ENCODE measurements around the gene D2HGDH.
A peak's percentile ranks its signal among the peaks of the same experiment; 100 is the strongest.
"Not testable (repeated sequence)": the region's sequence is repeated elsewhere in the genome, so short reads cannot be mapped to it uniquely, and the experiment has no call there.

D2HGDH gene

DNA sequence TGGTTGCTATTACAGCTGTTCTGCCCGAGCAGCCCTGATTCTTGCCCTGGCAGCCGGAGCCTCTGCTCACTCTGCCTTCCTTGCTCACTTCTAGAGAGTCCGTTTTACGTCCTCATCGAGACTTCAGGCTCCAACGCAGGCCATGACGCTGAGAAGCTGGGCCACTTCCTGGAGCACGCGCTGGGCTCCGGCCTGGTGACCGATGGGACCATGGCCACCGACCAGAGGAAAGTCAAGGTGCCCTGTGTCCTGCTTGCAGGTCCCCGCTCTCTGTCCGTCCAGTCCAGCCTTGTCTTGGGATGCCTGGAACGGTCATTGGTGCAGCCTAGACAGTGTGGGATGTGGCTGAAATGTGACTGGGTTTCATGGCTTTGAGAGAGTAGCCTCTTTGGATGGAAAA lies 16.7 kb downstream of the D2HGDH start:
- DNase-seq, result no peak

DNA sequence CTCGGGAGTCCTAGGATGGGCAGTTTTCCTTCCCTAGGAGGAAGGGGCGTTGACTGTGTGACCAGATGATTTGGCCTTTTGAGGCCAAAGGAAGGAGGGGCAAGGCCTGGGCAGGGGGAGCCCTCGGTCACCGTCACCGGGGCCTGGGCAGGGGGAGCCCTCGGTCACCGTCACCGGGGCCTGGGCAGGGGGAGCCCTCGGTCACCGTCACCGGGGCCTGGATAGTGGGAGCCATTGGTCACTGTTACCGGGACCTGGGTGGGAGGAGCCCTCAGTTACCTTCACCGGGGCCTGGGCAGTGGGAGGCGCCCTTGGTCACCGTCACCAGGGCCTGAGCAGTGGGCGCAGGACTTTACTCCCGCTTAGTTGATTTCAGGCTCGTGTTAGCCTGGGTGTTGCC lies 17.3 kb downstream of the D2HGDH start:
- DNase-seq, result no peak

DNA sequence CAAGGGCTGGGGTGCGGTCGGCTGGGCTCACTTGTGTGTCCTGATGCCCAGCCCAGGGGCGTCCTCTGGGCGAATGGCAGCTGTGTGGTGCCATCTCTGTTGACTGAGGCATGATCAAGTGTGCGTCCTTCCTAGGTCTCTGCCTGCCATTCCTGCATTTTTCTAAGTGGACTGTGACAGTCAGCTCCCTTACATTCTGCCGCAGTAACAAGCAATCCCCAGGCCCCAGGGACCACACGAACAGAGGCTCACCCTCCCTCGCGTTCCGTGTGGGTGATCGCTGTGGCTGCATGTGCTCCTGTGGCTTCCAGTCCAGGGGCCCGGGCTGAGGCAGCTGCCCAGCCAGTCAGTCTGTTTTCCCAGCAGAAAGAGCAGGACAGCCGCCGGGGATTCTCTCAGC lies 17.8 kb downstream of the D2HGDH start:
- no peak for DNase-seq

GRCh38 chr2:241752689-241753276 lies 18.4 kb downstream of the D2HGDH start:
- DNase-seq, result no peak

DNA sequence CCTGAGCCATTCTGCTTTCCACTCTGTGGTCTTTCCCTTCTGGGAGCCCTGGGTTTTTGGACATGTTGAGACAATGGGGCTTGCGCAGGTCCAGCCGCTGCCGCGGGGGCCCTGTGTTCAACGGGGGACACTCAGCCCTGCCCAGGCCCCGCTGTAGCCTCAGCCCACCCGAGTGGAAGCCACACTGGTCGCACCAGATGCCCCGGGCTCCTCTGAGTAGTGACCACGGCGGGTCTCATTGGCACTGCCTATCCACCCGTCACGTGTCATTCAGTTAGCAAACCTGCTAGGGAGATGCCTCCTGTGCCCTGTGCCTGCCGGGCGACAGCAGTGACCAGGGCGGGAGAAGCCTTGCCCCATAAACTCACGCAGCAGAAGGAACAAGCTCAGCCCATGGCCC lies 19.1 kb downstream of the D2HGDH start:
- DNase-seq, result no peak

DNA sequence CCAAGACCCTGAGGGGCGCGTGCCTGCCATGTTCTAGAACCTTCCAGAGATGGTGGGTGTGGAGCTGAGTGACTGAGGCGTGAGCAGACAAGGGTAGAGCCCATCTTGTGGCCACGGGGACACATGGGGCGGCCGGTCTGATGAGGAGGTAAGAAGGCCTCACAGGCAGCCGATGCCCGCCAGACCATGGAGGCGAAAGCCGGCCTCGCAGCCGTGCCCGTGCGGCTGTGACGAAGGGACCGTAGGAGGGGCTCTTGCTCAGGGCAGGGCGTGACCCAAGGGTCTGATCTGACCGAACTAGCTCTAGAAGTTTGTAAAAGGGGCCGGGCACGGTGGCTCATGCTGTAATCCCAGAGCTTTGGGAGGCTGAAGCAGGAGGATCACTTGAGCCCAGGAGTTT lies 19.6 kb downstream of the D2HGDH start:
- DNase-seq, result no peak

DNA sequence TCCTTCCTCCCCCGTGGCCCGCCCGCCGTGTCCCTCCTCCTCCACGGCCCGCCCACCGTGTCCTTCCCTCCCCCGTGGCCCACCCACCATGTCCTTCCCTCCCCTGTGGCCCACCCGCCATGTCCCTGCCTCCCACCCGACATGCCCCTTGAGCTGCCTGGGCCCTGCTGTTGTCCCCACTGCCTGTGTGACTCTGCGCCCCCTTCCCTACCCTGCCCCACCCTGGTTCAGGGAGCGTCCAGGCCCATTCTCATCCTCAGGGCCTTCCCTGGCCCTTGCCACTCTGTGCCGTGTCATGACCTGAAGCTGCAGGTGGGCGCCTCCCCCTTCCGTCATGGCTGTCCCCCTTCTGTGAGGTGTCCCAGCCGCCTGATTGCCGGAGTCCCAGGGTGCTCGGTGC lies 20.7 kb downstream of the D2HGDH start:
- DNase-seq, result no peak

GRCh38 chr2:241755777-241756176 lies 21.3 kb downstream of the D2HGDH start:
- no peak for DNase-seq

GRCh38 chr2:241759067-241759807 lies 24.8 kb downstream of the D2HGDH start:
- DNase-seq, result no peak

GRCh38 chr2:241759893-241760292 lies 25.5 kb downstream of the D2HGDH start:
- DNase-seq, result not testable (repeated sequence)

GRCh38 chr2:241760301-241760771 lies 25.9 kb downstream of the D2HGDH start:
- DNase-seq, result no peak

DNA sequence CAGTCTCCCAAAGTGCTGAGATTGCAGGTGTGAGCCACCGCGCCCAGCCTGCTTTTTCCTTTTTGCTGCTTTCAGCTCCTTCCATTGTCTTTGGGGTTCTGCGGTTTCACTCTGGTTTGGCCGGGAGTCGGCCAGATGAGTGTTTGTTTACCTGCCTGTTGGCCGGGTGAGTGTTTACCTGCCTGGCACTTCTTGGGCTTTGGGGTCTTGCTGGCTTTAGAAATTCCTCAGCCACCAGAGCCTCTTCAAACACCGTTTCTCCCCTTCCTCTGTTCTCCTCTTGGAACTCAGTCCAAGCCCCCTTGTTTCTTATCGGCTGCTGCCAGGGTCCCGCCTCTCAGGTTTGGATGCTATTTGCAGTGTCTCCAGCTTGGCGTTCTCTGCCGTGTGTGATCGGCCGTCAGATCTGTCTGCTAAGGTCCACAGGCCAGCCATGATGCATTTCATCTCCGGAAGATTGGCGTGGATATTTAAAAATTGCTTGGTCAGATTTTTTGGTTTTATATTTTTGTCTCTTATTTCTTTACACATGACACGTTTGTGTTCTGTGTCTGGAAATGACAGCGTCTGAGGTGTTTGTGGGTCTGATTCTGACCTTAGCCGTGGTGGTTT lies 28.0 kb downstream of the D2HGDH start:
- DNase-seq, result no peak

- DNase-seq, result peak; percentile 54
These were observed 28.5 kb downstream of the D2HGDH start for GRCh38 chr2:241762933-241763369.

DNA sequence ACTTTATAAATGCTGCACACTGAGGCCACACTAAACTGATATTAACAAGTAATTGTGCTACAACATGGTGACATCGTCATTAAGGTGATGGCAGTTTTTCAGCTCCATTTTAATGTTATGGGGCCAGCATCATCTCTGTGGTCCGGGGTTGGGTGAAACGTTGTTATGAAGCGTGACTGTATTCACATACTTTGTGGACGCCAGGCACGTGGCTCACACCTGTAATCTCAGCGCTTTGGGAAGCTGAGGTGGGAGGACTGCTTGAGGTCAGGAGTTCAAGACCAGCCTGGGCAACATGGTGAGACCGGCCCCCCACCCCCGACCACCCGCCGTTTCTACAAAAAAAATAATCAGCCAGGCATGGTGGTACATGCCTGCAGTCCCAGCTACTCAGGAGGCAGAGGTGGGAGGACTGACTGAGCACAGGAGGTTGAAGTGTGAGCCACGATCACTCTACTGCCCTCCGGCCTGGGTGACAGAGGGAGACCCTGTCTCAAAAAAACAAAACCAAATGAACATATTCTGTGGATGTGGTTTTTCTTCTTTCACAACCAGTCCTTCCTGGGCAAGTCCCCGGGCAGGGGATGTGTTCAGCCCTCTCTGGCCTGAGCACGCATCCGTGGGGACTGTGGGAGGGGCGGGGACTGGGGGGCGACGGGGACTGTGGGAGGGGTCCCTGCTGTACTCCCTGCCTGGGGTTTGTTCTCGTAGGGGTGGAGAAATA lies 29.3 kb downstream of the D2HGDH start:
- DNase-seq, result no peak

DNA sequence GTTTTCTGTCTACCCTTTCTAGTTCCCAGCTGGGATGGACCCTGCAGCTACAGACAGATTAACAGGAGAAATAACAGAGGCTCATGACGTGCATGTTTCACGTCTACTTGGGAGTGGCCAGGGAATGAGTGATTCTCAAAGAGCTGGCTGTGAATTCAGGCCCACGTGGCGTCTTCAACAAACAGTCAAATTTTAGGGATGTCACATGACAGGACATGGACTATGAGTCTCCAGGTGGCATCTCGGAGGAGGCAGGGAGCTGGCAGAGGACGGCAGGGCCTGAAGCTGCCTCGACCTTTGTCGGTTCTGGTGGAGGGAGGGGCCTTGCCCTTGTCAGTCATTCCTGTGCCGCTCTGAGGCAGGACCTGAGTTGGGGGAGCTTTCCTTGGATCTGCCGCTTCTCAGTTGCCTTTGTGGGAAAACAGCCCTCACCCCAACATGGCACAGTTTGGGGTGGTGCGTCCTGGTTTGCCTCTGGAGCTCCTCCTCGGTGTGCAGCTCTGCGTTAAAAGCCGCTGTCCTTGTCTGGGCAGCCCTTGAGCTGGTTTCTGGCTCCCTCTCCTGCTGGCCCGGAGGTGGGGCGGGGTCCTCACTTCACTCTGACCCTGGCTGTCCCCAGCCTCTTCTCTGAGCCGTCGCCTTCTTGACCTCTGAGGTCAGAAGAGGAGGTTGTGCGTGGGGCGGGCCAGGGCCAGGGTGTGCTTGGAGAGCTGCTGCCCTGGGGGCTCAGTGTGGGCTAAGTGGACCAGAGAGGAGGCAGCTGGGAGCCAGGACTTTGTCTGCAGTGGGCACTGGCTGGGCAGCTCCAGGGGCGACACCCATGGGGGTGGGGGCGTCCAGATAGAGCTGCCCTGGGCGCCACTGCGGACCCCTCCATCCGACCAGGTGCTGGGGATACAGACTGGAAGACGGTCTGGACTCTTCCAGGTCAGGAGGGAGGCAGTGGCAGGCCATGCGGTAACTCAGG lies 30.1 kb downstream of the D2HGDH start:
- DNase-seq, result no peak

- no peak for DNase-seq
These were observed 33.2 kb downstream of the D2HGDH start for GRCh38 chr2:241767464-241768250.

DNA sequence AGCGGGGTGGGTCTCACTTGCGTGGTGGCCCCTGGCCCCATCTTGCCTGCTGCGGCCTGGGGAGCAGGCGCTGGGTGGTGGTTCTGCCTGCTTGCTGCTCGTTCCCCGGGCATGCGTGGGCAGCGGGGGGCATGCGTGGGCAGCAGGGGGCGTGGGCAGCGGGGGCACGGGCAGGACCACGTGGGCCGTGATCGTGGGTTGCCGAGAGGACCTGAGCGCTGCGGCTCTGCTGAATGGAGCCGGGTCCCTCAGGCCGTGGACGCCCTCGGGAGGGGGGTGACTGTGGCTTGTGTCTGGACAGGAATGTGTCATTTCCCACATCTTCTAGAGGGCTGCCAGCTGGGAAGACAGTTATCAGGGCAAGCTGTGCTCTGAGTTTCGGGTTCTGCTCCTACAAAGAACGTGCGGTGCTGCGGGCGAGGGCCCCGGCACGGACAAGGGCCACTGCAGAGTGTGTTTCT lies 33.9 kb downstream of the D2HGDH start:
- no peak for DNase-seq

DNA sequence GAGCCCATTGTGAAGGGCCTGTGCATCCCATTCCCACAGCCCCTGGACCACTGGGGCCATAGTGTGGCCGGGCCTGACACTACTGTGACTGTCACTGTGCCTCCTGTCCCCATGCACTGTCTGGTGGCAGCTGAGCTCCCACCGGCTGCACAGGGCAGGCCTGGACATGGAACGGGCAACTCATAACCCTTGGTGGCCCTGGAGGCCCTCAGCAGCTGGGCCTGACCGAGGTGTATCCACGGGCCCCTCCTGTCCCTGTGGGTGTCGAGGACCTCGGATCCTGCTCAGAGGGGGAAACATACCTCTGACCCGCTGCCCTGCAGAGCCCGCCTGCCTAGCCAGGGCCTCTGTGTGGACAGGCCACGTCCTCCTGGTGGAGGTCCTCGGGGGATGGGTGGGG lies 34.4 kb downstream of the D2HGDH start:
- no peak for DNase-seq

- DNase-seq, result no peak
These were observed 35.4 kb downstream of the D2HGDH start for GRCh38 chr2:241769819-241770184.

GRCh38 chr2:241770185-241770935 lies 35.9 kb downstream of the D2HGDH start:
- no peak for DNase-seq

- no peak for DNase-seq
These were observed 36.5 kb downstream of the D2HGDH start for GRCh38 chr2:241770936-241771285.
